Nephron (organoid): ENCODE results near the gene ARAP2.

ENCODE experiments used
- H3K27ac Mint-ChIP-seq, 3 experiments: 2 replicates each; pipeline ENCODE4 v1.8.0; 2020; ENCODE audit warnings: mixed read lengths in 3 of 3, mild to moderate bottlenecking in 2 of 3, moderate library complexity in 1 of 3
- H3K27me3 Mint-ChIP-seq: 2 replicates; pipeline ENCODE4 v1.8.0; 2021; ENCODE audit warnings: low read depth, mild to moderate bottlenecking, moderate library complexity, mixed read lengths
- H3K36me3 Mint-ChIP-seq: 2 replicates; pipeline ENCODE4 v1.8.0; 2020; ENCODE audit warnings: low read depth, mixed read lengths
- H3K4me1 Mint-ChIP-seq: 2 replicates; pipeline ENCODE4 v1.8.0; 2020; ENCODE audit warnings: mixed read lengths
- H3K4me3 Mint-ChIP-seq, 3 experiments: 2 replicates each; pipeline ENCODE4 v1.8.0; 2020; ENCODE audit warnings: mild to moderate bottlenecking in 3 of 3, mixed read lengths in 3 of 3, moderate library complexity in 2 of 3
- H3K9me3 Mint-ChIP-seq: 2 replicates; pipeline ENCODE4 v1.8.0; 2020; ENCODE audit warnings: mixed read lengths
- TF ChIP-seq, protein P1 (sequence below), 3 experiments: fragments of 200-600 bp; sonication (generic); IDR thresholded peaks; one replicate each; pipeline ENCODE4 v1.5.0; 2021; ENCODE audit warnings: antibody characterized with exemption in 3 of 3; ENCODE audit not compliant: unreplicated experiment in 3 of 3

Gene ARAP2

GRCh38 chr4:36233567-36234266 is 10.6 kb downstream of the ARAP2 start:
- H3K9me3 Mint-ChIP-seq = peaks cover 4% of the 10 kb centered on the region
- no peak overlapping the region for H3K4me3 Mint-ChIP-seq
- H3K27ac Mint-ChIP-seq = no peak overlapping the region
- H3K4me1 Mint-ChIP-seq = no peaks in the 10 kb centered on the region
- TF ChIP-seq, protein P1, sequence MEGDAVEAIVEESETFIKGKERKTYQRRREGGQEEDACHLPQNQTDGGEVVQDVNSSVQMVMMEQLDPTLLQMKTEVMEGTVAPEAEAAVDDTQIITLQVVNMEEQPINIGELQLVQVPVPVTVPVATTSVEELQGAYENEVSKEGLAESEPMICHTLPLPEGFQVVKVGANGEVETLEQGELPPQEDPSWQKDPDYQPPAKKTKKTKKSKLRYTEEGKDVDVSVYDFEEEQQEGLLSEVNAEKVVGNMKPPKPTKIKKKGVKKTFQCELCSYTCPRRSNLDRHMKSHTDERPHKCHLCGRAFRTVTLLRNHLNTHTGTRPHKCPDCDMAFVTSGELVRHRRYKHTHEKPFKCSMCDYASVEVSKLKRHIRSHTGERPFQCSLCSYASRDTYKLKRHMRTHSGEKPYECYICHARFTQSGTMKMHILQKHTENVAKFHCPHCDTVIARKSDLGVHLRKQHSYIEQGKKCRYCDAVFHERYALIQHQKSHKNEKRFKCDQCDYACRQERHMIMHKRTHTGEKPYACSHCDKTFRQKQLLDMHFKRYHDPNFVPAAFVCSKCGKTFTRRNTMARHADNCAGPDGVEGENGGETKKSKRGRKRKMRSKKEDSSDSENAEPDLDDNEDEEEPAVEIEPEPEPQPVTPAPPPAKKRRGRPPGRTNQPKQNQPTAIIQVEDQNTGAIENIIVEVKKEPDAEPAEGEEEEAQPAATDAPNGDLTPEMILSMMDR (IDR thresholded peaks at IDR 0.05; ENCODE audit: unreplicated experiment in 3 of 3) = no peak
- H3K27me3 Mint-ChIP-seq = peaks cover 4% of the 10 kb centered on the region
- H3K36me3 Mint-ChIP-seq = peaks cover 4% of the 10 kb centered on the region

DNA sequence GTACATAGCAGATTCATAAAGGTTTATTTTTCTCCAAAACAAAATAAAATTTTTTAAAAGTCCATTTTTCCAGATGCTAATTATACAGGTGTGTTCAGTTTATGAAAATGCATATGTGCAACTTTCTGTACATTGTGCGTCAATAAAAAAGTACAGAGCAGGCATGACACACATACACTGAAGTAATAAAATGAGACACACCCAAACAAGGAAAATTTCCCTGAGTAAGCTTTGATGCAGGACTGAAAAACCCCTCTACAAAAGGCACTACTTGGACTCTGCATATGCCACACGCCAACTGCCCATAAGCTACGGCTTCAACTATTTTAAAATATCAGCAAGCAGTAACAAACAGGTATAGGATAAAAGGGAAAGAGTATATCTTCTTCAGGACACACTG is 13.8 kb downstream of the ARAP2 start:
- peaks cover 1% of the 10 kb centered on the region for H3K4me1 Mint-ChIP-seq

DNA sequence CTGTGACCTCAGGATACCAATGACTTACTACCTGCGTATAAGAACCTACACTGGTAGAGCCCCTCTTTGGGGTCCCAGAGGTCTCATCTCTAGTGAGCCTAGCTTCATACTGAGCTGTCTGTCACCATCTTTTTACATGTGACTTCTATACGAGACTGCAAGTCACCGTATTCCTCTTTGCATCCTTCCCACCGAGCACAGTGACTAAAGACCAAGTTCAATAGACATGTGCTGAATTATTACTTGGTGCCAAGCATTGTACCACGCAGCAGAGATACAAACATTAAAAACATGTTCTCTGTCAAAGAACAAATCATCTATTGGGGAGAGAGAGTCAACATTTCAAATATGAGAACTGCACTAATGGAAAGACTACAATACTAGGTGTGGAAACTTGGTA is 16.4 kb downstream of the ARAP2 start:
- H3K4me3 Mint-ChIP-seq = no peak overlapping the region
- H3K27me3 Mint-ChIP-seq = no peaks in the 10 kb centered on the region
- TF ChIP-seq, protein P1 (IDR thresholded peaks at IDR 0.05; ENCODE audit: unreplicated experiment in 3 of 3) = no peak
- no peaks in the 10 kb centered on the region for H3K36me3 Mint-ChIP-seq
- H3K4me1 Mint-ChIP-seq = peaks cover 5% of the 10 kb centered on the region
- H3K9me3 Mint-ChIP-seq = no peaks in the 10 kb centered on the region
- no peak overlapping the region for H3K27ac Mint-ChIP-seq

More for the DNA sequence above, 13.8 kb downstream of the ARAP2 start:
- Mint-ChIP-seq H3K27ac (no peak overlapping the region), H3K27me3 (no peaks in the 10 kb centered on the region), H3K4me3 (no peak overlapping the region), H3K9me3 (no peaks in the 10 kb centered on the region), H3K36me3 (no peaks in the 10 kb centered on the region)
- TF ChIP-seq, protein P1 (IDR thresholded peaks at IDR 0.05; ENCODE audit: unreplicated experiment in 3 of 3) = no peak

DNA sequence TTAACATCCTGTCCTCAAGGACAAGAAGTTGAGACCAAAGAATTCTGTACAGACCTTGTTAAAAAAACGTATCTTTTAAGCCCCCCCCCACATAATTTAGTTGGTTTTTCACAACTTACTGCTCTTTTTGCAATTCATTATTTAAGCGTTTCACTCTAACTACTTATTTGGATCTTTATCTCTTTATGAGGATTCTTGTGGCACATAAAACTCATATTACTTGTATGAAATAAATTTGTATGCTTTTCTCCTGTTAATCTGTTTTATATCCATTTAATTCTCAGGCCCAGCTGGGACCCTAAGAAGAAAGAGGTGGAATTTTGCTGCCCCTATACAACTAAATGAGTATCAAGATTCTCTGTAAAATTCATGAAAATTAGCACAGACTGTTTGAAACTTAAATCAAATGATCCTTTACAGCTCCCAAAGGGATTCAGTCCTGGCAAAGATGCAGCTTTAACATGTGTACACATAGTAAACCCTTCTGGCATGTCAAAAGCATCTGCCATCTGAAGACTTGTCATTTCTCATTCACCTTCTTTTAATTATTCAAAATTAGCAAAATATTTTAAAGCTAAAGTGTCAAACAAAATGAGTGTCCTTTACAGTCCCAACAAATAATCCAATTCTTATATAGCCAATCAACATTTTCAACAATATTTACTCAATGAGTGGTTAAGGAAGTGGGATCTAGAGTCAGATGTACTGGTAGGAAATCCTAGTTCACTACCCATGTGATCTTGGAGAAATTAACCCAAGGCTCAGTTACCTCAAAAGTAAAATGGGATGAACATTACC is 17.7 kb downstream of the ARAP2 start:
- no peaks in the 10 kb centered on the region for H3K36me3 Mint-ChIP-seq
- no peak overlapping the region for H3K27ac Mint-ChIP-seq
- no peak overlapping the region for H3K4me3 Mint-ChIP-seq
- H3K4me1 Mint-ChIP-seq = peaks cover 5% of the 10 kb centered on the region
- no peaks in the 10 kb centered on the region for H3K27me3 Mint-ChIP-seq
- TF ChIP-seq, protein P1 (IDR thresholded peaks at IDR 0.05; ENCODE audit: unreplicated experiment in 3 of 3) = no peak
- no peaks in the 10 kb centered on the region for H3K9me3 Mint-ChIP-seq

- no peaks in the 10 kb centered on the region for H3K9me3 Mint-ChIP-seq
- H3K27me3 Mint-ChIP-seq = no peaks in the 10 kb centered on the region
- H3K27ac Mint-ChIP-seq = no peak overlapping the region
- TF ChIP-seq, protein P1 (IDR thresholded peaks at IDR 0.05; ENCODE audit: unreplicated experiment in 3 of 3) = no peak
- H3K36me3 Mint-ChIP-seq = no peaks in the 10 kb centered on the region
- no peak overlapping the region for H3K4me3 Mint-ChIP-seq
- peaks cover 5% of the 10 kb centered on the region for H3K4me1 Mint-ChIP-seq
Observed at GRCh38 chr4:36224972-36225903, 19.1 kb downstream of the ARAP2 start.
